Measurements from ENCODE around the gene FBXO22. TPM values are rescaled to one million over a fixed set of nuclear protein-coding genes. Genes with fewer than 3 reads are reported as not detected.

The FBXO22 gene
- total and polyA plus RNA-seq, 2 of the 8 experiments (the other 6 are each of a cell fraction or from before 2014, with no cell fraction given): 33.2 to 67.3 TPM

DNA sequence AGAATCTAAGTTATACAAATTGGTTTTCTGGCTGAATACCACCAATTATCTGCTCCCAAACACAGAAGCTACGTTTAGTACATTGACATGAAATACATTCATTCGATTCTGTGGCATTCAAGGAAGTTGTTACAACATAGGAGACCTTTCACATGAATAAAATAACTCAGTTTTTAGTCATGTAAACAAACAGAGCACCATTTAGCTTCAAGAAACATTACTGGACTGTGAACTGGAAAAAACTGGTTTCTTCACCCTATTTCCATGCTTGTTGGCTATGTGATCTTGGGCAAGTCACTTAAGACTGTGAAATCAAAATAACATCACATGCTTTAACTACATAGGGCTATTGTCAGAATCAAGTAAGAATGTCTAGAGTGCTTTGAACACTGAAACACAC is 62.4 kb downstream of the FBXO22 start:
- Histone ChIP-seq H4K5ac (ENCODE audit: insufficient read length, low read depth, low read length) (no peak overlapping the region), H3K18ac (ENCODE audit: extremely low read depth, low read length) (no peak overlapping the region), H2AK5ac (ENCODE audit: low read depth, low read length) (no peak overlapping the region), H3K14ac (ENCODE audit: insufficient read length) (no peak overlapping the region), H3K56ac (replicated peaks; ENCODE audit: insufficient read length, low read depth, low read length) (no peak overlapping the region), H3K36me3 (ENCODE audit: control insufficient read depth in 2 of 4, insufficient read depth in 4 of 4, low read length in 3 of 4) (no peaks in the 10 kb centered on the region), H2BK5ac (ENCODE audit: low read depth, low read length) (no peak overlapping the region), H3K79me1 (ENCODE audit: low read depth, low read length) (no peaks in the 10 kb centered on the region), H2BK12ac (ENCODE audit: low read depth, low read length) (no peak overlapping the region), H3K9me3 (ENCODE audit: insufficient read depth in 2 of 2, low read depth in 1 of 2, low read length in 1 of 2) (no peaks in the 10 kb centered on the region), H2BK20ac (ENCODE audit: low read length) (no peak overlapping the region), H4K91ac (replicated peaks; ENCODE audit: insufficient read length, low read length) (no peak overlapping the region), H2AFZ (ENCODE audit: low read length) (no peak overlapping the region), H3K4me1 (replicated peaks in 1 of 4; ENCODE audit: control insufficient read depth in 3 of 4, insufficient read depth in 4 of 4, low read length in 3 of 4) (no peaks in the 10 kb centered on the region), H3K4me3 (ENCODE audit: extremely low read depth in 1 of 4, insufficient read depth in 2 of 4, low read depth in 3 of 4, low read length in 4 of 4) (no peak overlapping the region), H3K9ac (replicated peaks in 1 of 4; ENCODE audit: extremely low read depth in 1 of 4, low read depth in 3 of 4, low read length in 3 of 4) (no peak overlapping the region), H3K27me3 (replicated peaks in 1 of 4; ENCODE audit: control insufficient read depth in 3 of 4, extremely low read depth in 1 of 4, insufficient read depth in 3 of 4, low read length in 3 of 4) (peaks cover 0 to 1% (median 0%) of the 10 kb centered on the region in 4 experiments; a peak in 1 of 7 replicates), H3K4me2 (ENCODE audit: insufficient read depth in 1 of 2, low read depth in 2 of 2, low read length in 2 of 2) (no peak overlapping the region), H3K27ac (ENCODE audit: low read depth, low read length) (no peak overlapping the region), H4K8ac (ENCODE audit: extremely low read depth, insufficient read depth, low read length) (no peak overlapping the region), H3K79me2 (ENCODE audit: control insufficient read depth in 1 of 2, insufficient read depth in 2 of 2, low read length in 2 of 2) (no peaks in the 10 kb centered on the region), H4K20me1 (replicated peaks in 1 of 2; ENCODE audit: control insufficient read depth in 1 of 2, insufficient read depth in 2 of 2, low read length in 2 of 2) (no peaks in the 10 kb centered on the region), H2BK120ac (replicated peaks; ENCODE audit: low read depth, low read length) (no peak overlapping the region), H2BK15ac (ENCODE audit: low read length) (no peak overlapping the region), H3K23me2 (ENCODE audit: low read depth, low read length) (no peaks in the 10 kb centered on the region), H3K4ac (replicated peaks; ENCODE audit: insufficient read length, low read depth, low read length) (no peak overlapping the region), H3K23ac (ENCODE audit: insufficient read length) (no peak overlapping the region)
- 95% methylated on average over 2 of the region's 2 CpGs; no CpG with 5 or more reads in 1 of the 2 experiments for WGBS, 2 experiments (ENCODE audit: extremely low coverage in 1 of 2, insufficient coverage in 1 of 2, insufficient read length in 1 of 2, insufficient replicate concordance in 2 of 2, low coverage in 1 of 2, low lambda C conversion rate in 2 of 2, missing lambda C conversion rate in 1 of 2)
- no peak for FAIRE-seq
- CTCF ChIA-PET (ENCODE audit: partially characterized antibody): interaction anchor here (1.0 to 2.7 kb wide), 4 partner anchors 11 to 174 kb away, joined by 3 to 9 read pairs (median 4); partner anchors contain the start of gene TMEM266
- no peak for DNase-seq (ENCODE audit: low read depth in 1 of 2, low spot score in 2 of 2)
- no peak for TF ChIP-seq GABPA (IDR thresholded peaks at IDR 0.05; ENCODE audit: borderline replicate concordance, insufficient read depth, low read length)
- no peak for TF ChIP-seq NRF1 (IDR thresholded peaks at IDR 0.05; ENCODE audit: low read depth, low read length)
- TF ChIP-seq TBP (IDR thresholded peaks at IDR 0.05; ENCODE audit: low read depth, low read length): no peak
- TF ChIP-seq ZNF274 (IDR thresholded peaks at IDR 0.05; ENCODE audit: borderline replicate concordance, extremely low read depth, low read length): no peak
- POLR2A ChIA-PET (ENCODE audit: partially characterized antibody): no interaction called here
